Measurements from ENCODE around the gene BABAM2. TPM values are rescaled to one million over a fixed set of nuclear protein-coding genes. Genes with fewer than 3 reads are reported as not detected.

Gene BABAM2
- total and polyA plus RNA-seq, 2 experiments from 2014 or later: 35.2 to 46.1 TPM

DNA sequence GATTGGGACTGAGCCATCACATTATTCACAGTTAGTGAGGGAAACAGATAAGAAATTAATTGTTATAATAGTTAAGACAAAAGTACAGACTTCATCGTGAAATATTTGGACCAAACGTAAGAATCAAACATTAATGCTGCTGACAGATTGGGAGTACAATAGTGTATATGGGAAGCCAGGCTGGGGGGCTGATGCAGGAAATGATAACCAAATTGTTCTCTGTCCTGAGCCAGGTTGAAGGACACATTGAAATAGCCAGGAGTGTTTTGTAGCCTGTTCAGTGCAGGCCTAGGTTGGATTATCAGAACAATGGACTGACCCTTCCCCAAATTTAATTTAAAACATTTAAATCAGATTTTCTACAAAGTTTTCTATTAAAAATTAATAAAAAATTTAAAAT lies 203.2 kb downstream of the BABAM2 start:
- H3K27ac ChIP-seq: no peak overlapping the region
- H3K36me3 ChIP-seq (ENCODE audit: low read depth): no peaks in the 10 kb centered on the region
- H3F3A ChIP-seq (ENCODE audit: insufficient read depth): peaks cover 8% of the 10 kb centered on the region
- H2AFZ ChIP-seq: no peak overlapping the region
- H3K4me2 ChIP-seq (ENCODE audit: unreplicated experiment): no peak overlapping the region
- no peaks in the 10 kb centered on the region for H3K79me2 ChIP-seq (ENCODE audit: insufficient read depth)
- H3K4me1 ChIP-seq (ENCODE audit: insufficient read depth): peaks cover 22% of the 10 kb centered on the region
- TF ChIP-seq EZH2 (IDR thresholded peaks at IDR 0.05; ENCODE audit: insufficient read depth, poor library complexity, severe bottlenecking): no peak
- no peak for TF ChIP-seq EZH2phosphoT487 (IDR thresholded peaks at IDR 0.05; ENCODE audit: insufficient read depth, low read depth)
- no peak overlapping the region for H3K9ac ChIP-seq
- H4K20me1 ChIP-seq (ENCODE audit: insufficient read depth): no peaks in the 10 kb centered on the region
- DNase-seq: no peak
- 96 to 98% methylated on average over 2 of the region's 2 CpGs for WGBS, 2 experiments (ENCODE audit: low coverage in 1 of 2, low lambda C conversion rate in 2 of 2, missing lambda C conversion rate in 2 of 2)
- no peaks in the 10 kb centered on the region for H3K9me3 ChIP-seq (ENCODE audit: low read depth)
- no peaks in the 10 kb centered on the region for H3K27me3 ChIP-seq (replicated peaks; ENCODE audit: insufficient read depth)
- no peak overlapping the region for H3K4me3 ChIP-seq
- no peaks in the 10 kb centered on the region for H3K9me2 ChIP-seq (ENCODE audit: insufficient read depth)
- in situ Hi-C loops (cut with MboI): no loop called here

DNA sequence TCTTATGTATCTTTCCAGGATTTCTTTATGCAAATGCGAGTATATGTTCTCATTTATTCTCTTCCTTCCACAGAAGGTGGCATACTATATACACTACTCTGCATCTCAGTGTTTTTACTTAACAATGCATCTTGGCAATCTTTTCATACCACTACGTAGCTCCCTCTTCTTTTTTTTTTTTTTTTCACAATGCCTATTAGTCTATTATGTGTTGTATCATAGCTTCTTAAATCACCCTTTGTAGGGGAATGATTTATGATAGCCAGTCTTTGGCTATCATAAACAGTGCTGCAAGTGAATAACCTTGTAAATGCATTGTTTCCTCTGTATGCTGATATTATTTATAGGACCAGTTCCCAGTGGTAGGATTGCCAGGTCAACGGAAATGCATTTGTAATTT lies 204.2 kb downstream of the BABAM2 start:
- H2AFZ ChIP-seq: no peak overlapping the region
- in situ Hi-C loops (cut with MboI): no loop called here
- H3K4me1 ChIP-seq (ENCODE audit: insufficient read depth): peaks cover 12% of the 10 kb centered on the region
- H3K9ac ChIP-seq: no peak overlapping the region
- no peaks in the 10 kb centered on the region for H3K27me3 ChIP-seq (replicated peaks; ENCODE audit: insufficient read depth)
- H3K9me3 ChIP-seq (ENCODE audit: low read depth): no peaks in the 10 kb centered on the region
- H3K27ac ChIP-seq: no peak overlapping the region
- H3K79me2 ChIP-seq (ENCODE audit: insufficient read depth): no peaks in the 10 kb centered on the region
- H3K4me2 ChIP-seq (ENCODE audit: unreplicated experiment): no peak overlapping the region
- TF ChIP-seq EZH2 (IDR thresholded peaks at IDR 0.05; ENCODE audit: insufficient read depth, poor library complexity, severe bottlenecking): no peak
- no peak for TF ChIP-seq EZH2phosphoT487 (IDR thresholded peaks at IDR 0.05; ENCODE audit: insufficient read depth, low read depth)
- H3K4me3 ChIP-seq: no peak overlapping the region
- 93 to 94% methylated on average over 3 of the region's 3 CpGs for WGBS, 2 experiments (ENCODE audit: low coverage in 1 of 2, low lambda C conversion rate in 2 of 2, missing lambda C conversion rate in 2 of 2)
- no peaks in the 10 kb centered on the region for H3K36me3 ChIP-seq (ENCODE audit: low read depth)
- no peaks in the 10 kb centered on the region for H3F3A ChIP-seq (ENCODE audit: insufficient read depth)
- H3K9me2 ChIP-seq (ENCODE audit: insufficient read depth): no peaks in the 10 kb centered on the region
- H4K20me1 ChIP-seq (ENCODE audit: insufficient read depth): no peaks in the 10 kb centered on the region
- no peak for DNase-seq

DNA sequence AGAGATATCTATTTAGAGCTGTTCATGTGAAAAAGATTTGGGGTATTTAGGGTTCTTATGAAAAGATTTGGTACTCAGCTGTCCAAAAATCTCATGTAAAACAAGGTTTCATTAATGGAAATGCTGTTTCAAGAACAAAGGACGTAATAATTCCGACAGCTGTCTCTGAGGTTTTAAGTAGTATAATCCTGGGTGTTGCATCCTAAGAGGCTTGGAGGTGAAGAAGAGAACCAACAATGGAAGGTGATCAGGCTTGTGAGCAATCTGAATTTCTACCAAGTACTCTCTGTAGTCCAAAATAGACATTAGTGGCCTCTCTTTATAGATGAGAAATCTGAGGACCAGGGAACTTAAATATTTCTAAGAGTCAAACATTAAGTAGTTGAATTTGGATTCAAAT lies 205.1 kb downstream of the BABAM2 start:
- no peaks in the 10 kb centered on the region for H3K36me3 ChIP-seq (ENCODE audit: low read depth)
- no peak overlapping the region for H3K9ac ChIP-seq
- H3F3A ChIP-seq (ENCODE audit: insufficient read depth): no peaks in the 10 kb centered on the region
- H3K4me3 ChIP-seq: no peak overlapping the region
- TF ChIP-seq EZH2phosphoT487 (IDR thresholded peaks at IDR 0.05; ENCODE audit: insufficient read depth, low read depth) (no peak), EZH2 (IDR thresholded peaks at IDR 0.05; ENCODE audit: insufficient read depth, poor library complexity, severe bottlenecking) (no peak)
- no peaks in the 10 kb centered on the region for H3K9me3 ChIP-seq (ENCODE audit: low read depth)
- no peaks in the 10 kb centered on the region for H3K79me2 ChIP-seq (ENCODE audit: insufficient read depth)
- H3K9me2 ChIP-seq (ENCODE audit: insufficient read depth): no peaks in the 10 kb centered on the region
- no peak overlapping the region for H2AFZ ChIP-seq
- 95 to 96% methylated on average over 2 of the region's 2 CpGs for WGBS, 2 experiments (ENCODE audit: low coverage in 1 of 2, low lambda C conversion rate in 2 of 2, missing lambda C conversion rate in 2 of 2)
- peaks cover 12% of the 10 kb centered on the region for H3K4me1 ChIP-seq (ENCODE audit: insufficient read depth)
- in situ Hi-C loops (cut with MboI): no loop called here
- H4K20me1 ChIP-seq (ENCODE audit: insufficient read depth): no peaks in the 10 kb centered on the region
- H3K27ac ChIP-seq: no peak overlapping the region
- no peak for DNase-seq
- no peak overlapping the region for H3K4me2 ChIP-seq (ENCODE audit: unreplicated experiment)
- no peaks in the 10 kb centered on the region for H3K27me3 ChIP-seq (replicated peaks; ENCODE audit: insufficient read depth)

DNA sequence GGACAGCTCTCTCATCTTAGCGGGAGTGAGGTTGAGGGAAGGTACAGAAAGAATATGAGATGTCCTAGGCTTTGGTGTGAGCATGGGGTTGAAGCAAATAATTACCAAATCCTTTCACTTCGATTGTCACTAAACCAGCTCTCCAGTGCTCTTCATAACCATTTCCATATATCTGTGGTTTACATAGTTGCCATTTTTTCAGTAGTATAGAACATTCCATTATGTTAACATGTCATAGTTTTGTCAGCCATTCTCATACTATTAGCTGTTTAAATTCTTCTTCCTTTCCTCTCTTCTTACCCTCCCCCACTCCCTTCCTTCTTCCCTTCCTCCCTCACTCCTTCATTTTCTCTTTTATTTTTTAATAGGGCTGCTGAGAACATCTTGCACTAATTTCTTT lies 205.9 kb downstream of the BABAM2 start:
- peak overlapping the region; percentile 52 for H3K4me2 ChIP-seq (ENCODE audit: unreplicated experiment)
- H3K36me3 ChIP-seq (ENCODE audit: low read depth): no peaks in the 10 kb centered on the region
- in situ Hi-C loops (cut with MboI): no loop called here
- WGBS, 2 experiments (ENCODE audit: low coverage in 1 of 2, low lambda C conversion rate in 2 of 2, missing lambda C conversion rate in 2 of 2): 61 to 64% methylated on average over 2 of the region's 2 CpGs
- no peak overlapping the region for H3K4me3 ChIP-seq
- no peaks in the 10 kb centered on the region for H3K79me2 ChIP-seq (ENCODE audit: insufficient read depth)
- TF ChIP-seq EZH2phosphoT487 (IDR thresholded peaks at IDR 0.05; ENCODE audit: insufficient read depth, low read depth) (no peak), EZH2 (IDR thresholded peaks at IDR 0.05; ENCODE audit: insufficient read depth, poor library complexity, severe bottlenecking) (no peak)
- no peak overlapping the region for H2AFZ ChIP-seq
- no peaks in the 10 kb centered on the region for H4K20me1 ChIP-seq (ENCODE audit: insufficient read depth)
- H3F3A ChIP-seq (ENCODE audit: insufficient read depth): peaks cover 4% of the 10 kb centered on the region
- no peak overlapping the region for H3K9ac ChIP-seq
- H3K9me2 ChIP-seq (ENCODE audit: insufficient read depth): no peaks in the 10 kb centered on the region
- H3K27ac ChIP-seq: no peak overlapping the region
- H3K9me3 ChIP-seq (ENCODE audit: low read depth): no peaks in the 10 kb centered on the region
- peaks cover 17% of the 10 kb centered on the region for H3K4me1 ChIP-seq (ENCODE audit: insufficient read depth)
- peak; percentile 20 for DNase-seq
- no peaks in the 10 kb centered on the region for H3K27me3 ChIP-seq (replicated peaks; ENCODE audit: insufficient read depth)
